ENCODE measurements around the gene FAM167B.

FAM167B gene

DNA sequence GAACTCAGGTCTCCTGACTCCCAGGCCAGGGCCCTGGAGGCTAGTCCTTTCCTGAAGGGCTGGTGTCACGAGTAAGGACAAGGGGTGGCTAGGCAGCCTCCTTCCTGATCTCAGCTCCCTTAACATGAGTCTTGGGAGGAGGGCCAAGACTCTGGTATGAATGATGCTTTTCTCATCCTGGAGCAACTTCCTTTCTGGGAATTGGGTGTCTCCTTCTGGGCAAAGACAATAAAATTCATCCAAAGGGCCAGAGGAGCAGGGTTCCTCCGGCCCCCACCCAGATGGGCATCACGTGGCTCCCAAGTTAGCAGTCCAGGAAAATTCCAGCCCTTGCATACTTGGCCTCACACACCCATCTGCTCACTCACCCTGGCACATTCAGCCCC lies at the start of gene FAM167B:
FAM167B (plus strand) TSS at position 335 of the 386 bp plus-strand sequence. CDS start 200 bp downstream, outside the sequence.
- no peak for DNase-seq

DNA sequence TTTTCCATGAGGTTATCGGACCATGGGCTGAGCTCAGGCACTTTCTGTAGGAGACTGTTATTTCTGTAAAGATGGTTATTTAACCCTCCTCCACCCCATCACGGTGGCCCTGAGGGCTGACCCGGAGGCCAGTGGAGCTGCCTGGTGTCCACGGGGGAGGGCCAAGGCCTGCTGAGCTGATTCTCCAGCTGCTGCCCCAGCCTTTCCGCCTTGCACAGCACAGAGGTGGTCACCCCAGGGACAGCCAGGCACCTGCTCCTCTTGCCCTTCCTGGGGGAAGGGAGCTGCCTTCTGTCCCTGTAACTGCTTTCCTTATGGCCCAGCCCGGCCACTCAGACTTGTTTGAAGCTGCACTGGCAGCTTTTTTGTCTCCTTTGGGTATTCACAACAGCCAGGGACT lies 49.2 kb upstream of the FAM167B start:
- no peak for DNase-seq

DNA sequence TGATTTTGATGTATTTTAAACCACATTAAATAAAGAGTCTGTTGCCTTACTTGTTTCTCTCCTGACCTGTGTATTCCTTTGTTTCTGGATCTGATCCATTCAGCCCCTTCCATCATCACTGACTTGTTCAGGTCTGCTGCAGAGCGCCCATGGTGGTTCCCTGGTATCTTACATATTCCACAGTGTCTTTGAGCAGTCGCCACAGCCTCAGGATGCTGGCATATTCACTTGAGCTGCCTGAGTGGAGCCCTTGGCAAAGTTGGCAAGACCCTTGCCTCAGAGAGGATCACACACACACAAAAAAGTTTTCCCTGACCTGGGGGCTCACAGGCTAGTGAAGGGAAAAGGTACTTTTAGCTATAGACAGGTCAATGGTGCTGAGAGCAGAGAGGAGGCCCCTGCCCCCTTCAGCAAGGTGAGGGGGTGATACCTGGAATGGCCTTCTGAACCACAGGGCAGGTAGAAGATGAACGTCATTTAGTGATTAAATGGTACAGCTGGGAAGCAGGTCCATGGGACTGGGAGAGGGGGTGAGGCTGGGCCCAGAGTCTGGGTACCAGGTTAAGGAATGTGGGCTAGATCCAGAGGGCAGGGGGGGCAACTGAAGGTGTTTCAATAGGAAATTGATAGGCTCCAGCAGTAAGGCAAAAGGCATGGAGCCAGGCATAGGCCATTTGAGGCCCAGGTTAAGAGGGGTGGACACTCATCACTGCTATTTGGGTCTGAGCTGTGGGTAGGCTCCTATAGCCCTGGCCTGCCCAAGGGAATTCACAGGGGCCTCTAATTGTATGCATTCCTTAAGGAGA lies 48.6 kb upstream of the FAM167B start:
- DNase-seq: no peak

DNA sequence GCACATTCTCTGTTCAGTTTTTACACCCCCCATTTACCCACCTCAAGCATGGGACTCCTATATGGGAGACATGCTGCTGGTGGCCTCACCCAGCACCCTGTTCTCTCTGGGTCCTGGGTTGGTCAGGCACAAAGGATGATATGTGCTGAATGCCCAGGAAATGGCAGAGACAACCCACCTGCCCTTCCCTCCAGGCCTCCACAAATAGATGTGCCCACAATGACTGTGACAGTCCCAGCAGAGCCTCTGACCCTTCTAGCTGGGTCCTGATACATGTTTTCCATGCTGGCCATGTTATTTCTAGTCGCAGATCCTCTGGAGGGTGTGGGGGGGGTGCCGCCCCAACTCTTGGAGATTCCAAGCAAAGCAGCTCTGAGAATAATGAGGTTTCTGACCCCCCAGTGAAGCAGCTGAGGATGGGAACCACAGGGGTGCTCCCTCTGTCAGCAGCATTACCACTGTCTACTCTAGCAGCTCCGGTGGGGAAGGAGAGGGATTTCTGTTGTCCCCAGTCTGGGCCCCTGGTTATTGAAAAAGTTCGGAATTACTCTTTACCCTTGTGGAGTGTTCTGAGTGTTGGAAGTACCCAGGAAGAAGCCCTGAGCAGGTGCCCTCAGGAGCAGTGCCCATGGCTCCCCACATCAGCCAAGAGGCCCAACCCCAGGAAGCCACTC lies 47.8 kb upstream of the FAM167B start:
- no peak for DNase-seq

DNA sequence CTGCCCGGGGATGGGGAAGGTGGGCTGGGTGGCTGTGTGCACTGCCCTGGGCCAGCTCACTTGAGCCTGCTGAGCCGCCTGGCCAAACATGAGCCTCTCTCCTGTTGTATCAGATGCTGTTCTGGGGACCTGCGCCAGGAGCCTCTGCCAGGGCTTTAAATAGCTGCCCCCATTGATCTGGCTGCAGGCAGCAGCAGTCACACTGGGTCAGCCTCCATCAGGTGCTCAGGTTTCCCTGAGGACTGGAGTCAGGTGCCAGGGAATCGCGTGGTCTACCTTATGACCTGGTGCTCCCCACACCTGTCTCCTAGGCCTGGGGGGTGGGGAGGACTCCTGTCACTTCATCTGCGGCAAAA lies 47.3 kb upstream of the FAM167B start:
- no peak for DNase-seq

DNA sequence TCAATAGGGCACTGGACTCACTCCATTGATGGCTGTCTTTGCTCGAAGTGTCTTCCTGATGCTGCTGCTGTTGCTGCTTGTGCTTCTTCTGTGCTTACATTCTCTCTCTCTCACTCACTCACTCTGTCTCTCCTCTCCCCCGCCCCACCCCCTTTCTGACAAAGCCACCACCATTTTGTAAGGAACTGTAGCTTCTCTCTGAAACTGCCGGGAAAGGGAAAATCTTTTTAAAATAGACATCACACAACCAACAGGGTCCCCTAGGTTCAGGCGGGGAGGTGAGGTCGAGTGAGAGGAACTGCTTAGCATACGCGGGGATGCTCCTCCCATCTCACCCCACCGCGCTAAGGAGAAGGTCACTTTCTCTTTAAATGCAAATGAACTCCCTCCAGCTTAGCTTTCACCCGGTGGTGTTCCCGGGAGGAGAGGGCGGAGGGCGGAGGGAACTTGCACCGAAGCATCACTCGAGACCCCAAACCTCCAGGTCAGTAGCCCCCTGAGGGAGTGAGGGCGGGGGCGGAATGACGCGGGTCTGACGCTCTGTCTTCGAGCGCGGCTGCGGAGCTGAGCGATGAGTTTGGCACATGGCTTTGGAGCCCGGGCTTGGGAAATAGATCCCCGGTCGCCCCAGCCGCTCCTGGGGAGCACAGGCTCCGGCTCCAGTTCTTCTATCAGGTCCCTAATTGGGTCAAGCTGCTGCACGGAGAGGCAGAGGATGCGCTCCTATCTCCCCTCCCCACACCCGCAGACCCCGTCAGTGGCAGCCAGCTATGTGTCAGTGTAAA lies 46.6 kb upstream of the FAM167B start, which contains the start of gene CCDC28B:
CCDC28B (plus strand) TSS at position 370 of the 785 bp plus-strand sequence. CDS start 1,341 bp downstream, outside the sequence.
- DNase-seq: no peak

DNA sequence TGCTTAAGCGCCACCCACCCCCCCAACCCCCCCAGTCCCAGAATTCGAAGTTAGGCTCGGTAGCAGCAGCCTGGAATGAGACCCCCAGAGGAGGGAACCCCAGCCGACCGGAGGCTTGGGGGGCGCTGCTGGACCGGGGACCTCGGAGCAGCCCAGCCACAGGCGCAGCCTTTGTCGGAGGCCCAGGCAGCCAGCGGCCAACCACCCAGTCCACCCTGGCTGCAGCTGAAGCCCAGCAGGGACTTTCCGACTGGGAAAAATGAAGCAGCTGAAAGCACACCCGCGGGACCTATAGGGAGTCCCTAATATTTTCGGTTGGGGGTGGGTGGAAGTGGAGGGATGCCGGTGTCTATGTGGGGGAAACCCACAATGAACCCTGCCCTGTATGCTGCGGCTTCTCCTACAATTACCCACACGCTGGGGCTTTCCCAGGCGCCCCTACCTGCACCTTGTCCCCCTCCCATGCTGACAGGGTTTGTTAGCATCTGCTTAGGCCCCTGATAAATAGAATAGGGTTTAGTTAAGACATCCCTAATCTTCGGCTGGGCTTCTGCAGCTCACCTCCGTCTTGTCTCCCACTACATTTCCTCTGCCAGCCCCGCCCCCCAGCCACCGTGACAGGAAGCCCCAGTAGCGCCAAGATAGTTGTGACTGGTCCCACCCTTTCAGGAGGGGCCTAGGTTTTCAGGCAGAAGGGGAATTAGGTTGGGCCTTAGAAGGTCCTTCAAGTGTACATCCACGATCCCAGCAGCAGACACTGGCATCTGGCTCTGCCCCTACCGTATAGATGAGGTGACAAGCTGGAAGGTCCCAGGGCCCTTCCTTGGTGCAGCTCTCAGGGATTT lies 45.8 kb upstream of the FAM167B start:
- DNase-seq: no peak

DNA sequence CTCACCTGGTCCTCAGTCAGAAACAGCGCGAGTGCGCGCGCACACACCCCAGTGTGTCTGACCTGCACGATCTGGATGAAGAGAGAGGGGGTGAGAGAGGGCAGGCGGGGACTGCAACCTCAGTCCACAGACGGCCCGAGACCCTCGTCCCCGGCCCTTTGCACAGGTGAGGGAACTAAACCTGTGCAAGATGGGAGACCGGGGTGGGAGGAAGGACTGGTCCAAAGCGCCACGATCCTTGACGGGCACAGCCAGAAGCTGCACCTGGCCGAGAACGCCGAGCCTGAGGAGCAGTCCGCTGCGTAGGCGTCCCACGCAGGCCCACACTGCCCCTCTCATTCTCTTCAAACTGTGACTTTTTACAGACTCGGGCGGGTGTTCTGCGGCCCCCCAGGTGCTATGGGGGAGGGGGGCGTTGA lies 42.1 kb upstream of the FAM167B start:
- no peak for DNase-seq

DNA sequence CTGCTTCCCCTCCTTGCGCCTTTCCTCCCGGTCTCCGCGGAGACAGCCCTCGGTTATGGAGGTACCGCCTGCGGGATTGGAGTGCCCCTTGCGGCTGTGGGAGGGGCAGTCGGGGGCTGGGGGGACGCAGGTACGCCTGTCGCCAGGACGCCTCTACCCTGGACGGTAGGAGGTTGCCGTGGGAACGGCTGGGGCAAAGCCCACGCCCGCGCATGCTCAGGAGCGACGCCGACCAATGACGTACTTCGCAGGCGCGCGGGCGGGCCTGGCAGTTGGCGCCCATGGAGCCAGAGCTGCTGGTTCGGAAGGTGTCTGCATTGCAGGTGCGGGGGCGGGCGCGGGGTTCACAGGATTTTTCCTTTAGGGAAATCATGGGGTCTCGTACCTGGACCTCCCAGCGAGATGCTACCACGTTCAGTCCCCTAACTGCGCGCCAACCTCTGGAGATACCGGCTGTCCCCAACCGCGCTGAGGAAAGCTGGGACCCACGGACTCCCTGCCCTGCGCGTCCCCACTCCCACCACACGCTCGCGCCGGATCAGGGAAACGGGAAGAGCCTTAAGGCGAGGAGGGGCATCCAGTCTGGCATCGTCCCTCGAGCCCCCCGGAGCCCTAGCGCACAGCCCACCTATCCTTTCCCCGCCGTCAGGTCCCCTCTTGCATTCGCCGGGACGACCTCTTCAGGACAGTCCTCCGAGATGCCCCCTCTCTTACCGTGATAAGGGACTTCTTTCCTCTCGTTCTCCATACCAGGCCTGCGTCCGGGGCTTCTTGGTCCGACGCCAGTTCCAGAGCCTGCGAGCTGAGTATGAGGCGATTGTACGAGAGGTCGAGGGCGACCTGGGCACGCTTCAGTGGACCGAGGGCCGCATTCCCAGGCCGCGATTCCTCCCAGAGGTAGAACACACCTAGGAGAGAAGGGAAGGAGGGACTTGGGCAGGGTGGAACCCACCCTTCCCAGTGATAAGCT lies 41.3 kb upstream of the FAM167B start, which contains the start of gene IQCC:
IQCC (plus strand) TSS at position 271 of the 970 bp plus-strand sequence; CDS start at position 282, 11 bp downstream.
- DNase-seq: no peak

DNA sequence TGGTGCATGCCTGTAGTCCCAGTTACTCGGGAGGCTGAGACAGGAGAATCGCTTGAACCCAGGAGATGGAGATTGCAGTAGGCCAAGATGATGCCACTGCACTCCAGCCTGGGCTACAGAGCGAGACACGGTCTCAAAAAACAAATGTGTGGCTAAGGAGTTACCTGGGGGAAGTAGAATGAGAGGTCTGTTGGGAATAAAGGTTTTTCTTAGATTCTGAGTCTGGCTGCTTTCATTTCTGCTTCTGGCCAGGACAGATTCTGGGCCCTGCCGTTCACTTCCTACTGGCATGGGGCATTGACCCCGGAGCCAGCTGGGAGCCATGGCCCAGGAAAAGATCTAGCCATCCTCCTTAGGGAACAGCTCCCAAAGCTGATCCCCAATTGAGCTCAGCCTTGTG lies 38.6 kb upstream of the FAM167B start:
- DNase-seq: no peak

DNA sequence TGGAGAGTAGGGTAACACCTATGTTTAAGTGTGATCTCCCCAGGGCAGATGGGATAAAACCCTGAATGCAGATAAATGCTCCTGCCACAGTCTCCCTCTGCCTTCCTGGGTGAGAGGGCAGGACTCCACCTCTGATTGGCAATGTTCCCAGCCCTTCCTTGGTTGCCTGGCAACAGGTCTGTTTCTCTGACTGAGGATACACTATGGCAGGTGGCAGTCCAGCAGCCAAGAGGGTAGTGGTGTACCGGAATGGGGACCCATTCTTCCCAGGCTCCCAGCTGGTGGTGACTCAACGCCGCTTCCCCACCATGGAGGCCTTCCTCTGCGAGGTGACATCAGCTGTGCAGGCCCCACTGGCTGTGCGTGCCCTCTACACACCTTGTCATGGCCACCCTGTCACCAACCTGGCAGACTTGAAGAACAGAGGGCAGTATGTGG lies 38.1 kb upstream of the FAM167B start, which contains the start of gene DCDC2B:
DCDC2B (plus strand) TSS at position 199 of the 438 bp plus-strand sequence; CDS start at position 204, 5 bp downstream.
- no peak for DNase-seq

DNA sequence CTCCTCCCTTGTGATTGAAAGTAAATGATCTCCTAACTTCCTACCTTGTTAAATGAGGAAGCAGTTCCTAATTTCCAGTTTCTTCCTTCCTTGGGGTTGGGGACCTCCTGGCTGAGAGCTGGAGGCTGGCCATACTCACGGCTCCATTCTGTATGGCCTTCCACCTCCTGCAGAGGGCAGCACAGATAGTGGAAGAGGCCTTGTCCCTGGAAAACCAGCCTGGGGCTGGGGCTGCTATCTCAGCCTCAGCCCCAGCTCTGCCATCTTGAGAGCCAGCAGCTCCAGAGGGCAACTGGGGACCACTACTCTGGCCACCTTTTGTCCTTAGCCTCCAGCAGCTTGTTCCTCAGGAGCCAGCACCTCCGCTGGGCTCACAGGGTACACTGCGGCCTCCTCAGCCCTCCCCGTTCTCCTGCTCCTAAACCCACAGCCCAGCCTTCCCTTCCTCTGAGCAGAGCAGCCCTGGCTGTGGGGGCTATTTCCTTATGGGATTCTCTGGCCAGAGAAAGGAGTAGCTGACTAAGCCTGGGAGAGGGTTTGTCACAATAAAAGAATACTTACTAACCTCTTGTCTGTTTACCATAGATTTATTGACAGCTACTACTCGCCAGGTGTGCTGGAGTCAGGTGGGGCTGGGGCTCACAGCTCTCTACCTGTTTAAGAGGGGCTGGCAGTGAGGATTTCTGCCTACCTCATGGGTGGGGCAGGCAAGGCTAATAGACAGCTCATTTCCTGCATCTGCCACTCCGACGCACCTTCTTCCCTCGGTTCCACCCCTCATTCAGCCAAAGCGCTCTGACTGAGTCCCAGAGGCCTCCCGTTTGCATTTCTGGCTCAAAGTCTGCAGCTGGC lies 31.2 kb upstream of the FAM167B start:
- no peak for DNase-seq

DNA sequence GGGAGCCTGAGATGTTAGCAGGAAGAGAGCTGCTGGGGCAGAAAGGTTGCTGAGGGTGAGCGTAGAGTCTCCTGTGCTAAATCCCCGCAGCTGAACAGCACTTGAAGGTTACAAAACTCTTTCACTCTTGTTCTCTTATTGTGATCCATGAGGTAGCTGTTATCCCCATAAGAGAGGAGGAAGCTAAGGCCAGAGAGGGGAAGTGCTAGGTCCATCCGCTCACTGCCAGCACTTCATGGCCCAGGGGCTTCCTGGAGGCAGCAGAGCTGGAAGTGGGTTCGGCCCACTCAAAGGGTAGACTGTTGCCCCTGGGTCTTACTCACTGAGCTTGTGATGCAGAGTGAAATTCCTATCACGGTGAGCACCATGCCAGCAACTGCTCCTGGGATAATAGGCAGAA lies 30.5 kb upstream of the FAM167B start:
- no peak for DNase-seq

DNA sequence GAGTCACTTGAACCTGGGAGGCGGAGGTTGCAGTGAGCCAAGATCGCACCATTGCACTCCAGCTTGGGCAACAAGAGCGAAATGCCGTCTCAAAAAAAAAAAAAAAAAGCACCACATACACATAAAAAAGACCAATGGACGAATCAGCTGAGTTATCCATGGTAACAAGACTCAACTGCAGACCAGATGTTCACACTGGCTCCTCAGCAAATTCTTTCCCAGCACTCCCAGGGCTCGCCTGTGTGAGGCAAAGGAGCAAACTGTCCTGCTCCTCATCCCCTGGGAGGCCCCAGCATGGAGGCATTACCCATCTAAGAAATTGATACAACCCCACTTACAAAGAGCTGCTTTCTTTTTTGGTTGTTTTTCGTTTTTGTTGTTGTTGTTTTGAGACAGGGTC lies 28.0 kb upstream of the FAM167B start:
- no peak for DNase-seq

DNA sequence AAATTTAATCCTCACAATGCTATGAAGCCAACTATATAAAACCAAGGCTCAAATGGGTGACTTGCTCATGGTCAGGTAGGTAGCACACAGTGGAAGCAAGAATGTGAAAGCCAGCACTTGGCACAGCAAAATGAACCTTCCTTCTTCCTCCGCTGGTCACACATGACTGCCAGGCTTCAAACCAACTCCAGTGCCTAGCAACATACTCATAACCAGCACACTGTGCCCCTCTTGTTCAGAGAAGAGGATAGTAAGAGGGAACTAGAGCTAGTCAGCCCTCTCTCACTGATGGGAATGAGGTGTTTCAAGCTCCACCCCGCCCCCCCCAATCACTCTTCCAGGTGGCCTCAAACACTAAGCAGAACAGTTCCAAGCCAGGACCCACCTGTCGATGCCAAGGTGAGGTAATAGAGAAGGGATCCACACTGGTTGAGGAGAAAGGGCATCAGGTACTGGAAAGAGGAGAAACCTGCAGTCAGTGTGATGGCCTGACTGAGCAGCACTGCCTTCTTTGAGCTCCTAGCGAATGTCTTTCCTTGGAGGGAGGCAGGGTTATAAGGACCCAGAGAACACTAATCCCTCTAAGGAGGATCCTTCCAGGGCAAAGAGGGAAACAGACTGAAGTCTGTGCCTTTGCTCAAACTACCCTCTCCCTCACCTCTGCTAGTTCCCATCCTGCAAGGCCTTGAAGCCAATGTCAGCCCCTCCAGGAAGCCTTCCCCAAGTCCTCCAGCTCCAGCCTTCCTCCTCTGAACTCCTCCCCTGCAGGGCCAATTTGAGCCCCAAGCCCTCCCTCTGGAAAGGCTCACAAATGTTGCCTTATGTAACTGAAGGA lies 26.1 kb upstream of the FAM167B start:
- no peak for DNase-seq

DNA sequence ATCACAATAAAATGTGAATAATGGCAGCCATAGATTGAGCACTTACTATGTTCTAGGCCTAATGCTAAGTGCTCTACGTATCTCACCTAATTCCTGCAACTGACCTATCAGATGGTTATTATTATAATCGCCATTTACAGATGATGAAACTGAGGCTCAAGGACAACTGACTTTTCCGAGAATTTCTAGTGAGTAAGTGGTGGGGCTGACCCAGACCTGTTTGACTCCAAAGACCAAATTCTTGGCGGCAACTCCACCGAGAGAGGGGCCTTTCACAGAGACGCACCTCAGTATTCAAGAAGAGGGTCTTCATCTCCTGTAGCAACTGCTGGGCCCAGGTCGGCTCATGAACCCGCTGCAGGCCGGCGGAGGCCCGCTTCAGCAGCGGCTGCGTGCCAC lies 25.4 kb upstream of the FAM167B start:
- DNase-seq: no peak

DNA sequence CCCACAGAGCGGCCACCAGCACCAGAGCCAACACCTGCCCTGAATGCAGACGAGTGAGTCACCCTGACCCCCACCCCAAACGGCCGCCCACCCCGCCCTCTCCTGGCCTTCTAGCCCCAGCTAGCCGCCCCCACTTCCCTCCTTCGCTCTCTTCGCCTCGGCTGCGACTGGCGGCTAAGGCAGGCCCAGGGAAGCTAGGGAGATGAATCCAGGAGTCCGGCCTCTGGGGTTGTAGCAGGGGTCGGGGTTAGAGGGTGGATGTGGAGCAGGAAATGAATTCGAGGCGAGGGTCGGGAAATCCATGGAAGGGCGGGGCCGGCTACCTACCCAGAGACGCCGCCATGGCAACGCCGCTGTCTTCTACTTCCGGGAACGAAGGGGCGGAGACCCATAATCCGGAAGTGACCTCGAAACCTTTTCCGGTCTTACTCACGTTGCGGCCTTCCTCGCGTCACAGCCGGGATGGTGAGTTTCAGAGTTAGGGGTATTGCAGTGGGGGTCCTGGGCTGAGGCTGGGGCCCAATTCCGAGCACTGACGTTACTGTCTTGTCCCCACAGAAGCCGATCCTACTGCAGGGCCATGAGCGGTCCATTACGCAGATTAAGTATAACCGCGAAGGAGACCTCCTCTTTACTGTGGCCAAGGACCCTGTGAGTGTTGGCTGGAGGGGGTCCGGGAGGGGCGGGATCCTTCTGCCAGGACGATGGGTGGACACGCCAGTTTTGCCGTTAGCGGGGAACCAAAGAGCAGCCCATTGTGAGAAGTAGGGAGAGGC lies 24.9 kb upstream of the FAM167B start, which contains the start of the genes EIF3I and TMEM234:
EIF3I (plus strand) TSS at position 428 of the 776 bp plus-strand sequence; CDS start at position 463, 35 bp downstream.
TMEM234 (minus strand) TSS at position 374 of the 776 bp plus-strand sequence; CDS start at position 343, 31 bp downstream.
- peak; percentile 31 for DNase-seq

DNA sequence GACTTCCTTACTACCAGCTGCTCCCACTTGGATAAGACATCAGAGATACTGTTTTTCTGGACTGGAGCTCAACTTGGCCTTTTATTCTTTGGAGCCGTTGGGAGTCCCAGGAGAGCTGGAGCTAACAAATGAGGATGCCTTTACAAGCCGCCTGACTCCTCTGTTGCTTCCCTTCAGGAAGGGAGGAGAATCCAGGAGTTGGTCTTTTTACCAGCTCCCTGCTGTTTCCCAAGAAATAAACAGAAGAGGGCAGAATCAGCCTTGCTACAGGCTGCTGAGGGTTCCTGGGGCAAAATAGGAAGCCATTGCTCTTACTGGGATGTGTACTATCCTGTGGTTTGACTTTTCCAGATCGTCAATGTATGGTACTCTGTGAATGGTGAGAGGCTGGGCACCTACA lies 23.3 kb upstream of the FAM167B start:
- no peak for DNase-seq
